K562 (cell line): ENCODE data around the gene TNFAIP8L1. TPM values are rescaled to one million over a fixed set of nuclear protein-coding genes. Genes with fewer than 3 reads are reported as not detected.

ENCODE experiments used
- ARID4B ChIP-seq: sonication (generic); formaldehyde crosslinking; IDR thresholded peaks from 2 replicates; pipeline ENCODE4 v1.8.0; 2022; ENCODE audit warnings: mild to moderate bottlenecking, missing genetic modification reagents
- CBFB ChIP-seq: sonication (generic); formaldehyde crosslinking; IDR thresholded peaks from 2 replicates; pipeline ENCODE4 v1.4.0; 2020; ENCODE audit warnings: mild to moderate bottlenecking, missing genetic modification reagents
- CBX8 ChIP-seq: fragments of 200-600 bp; sonication (generic); IDR thresholded peaks from 2 replicates; pipeline ENCODE4 v1.6.1; 2012; ENCODE audit warnings: borderline replicate concordance, mixed run types, low read depth, mild to moderate bottlenecking, moderate library complexity, mixed read lengths, low read length, control low read depth, inconsistent platforms; ENCODE audit not compliant: poor library complexity, severe bottlenecking; ENCODE audit errors: extremely low read depth
- DMBX1 ChIP-seq: fragments of 250-450 bp; sonication (Bioruptor Pico); IDR thresholded peaks from 2 replicates; pipeline ENCODE4 v1.8.0; 2022; ENCODE audit warnings: inconsistent platforms, mild to moderate bottlenecking, moderate library complexity, borderline replicate concordance
- FOSL1 ChIP-seq: fragments of 200-800 bp; sonication (Bioruptor generic); conservative IDR thresholded peaks from 2 replicates; pipeline ENCODE4 v1.6.1; 2016; ENCODE audit warnings: missing genetic modification characterization, missing compliant biosample characterization
- LCOR ChIP-seq: sonication (generic); formaldehyde crosslinking; IDR thresholded peaks from 2 replicates; pipeline ENCODE4 v1.8.0; 2022; ENCODE audit warnings: mild to moderate bottlenecking, missing genetic modification reagents
- MBD2 ChIP-seq: sonication (generic); IDR thresholded peaks from 2 replicates; pipeline ENCODE4 v1.6.1; 2016; ENCODE audit warnings: low read depth, borderline replicate concordance
- MECOM ChIP-seq: fragments of 250-450 bp; sonication (Bioruptor Pico); IDR thresholded peaks from 2 replicates; pipeline ENCODE4 v1.8.0; 2022; ENCODE audit warnings: inconsistent platforms
- NCOA4 ChIP-seq: fragments of 450-650 bp; IDR thresholded peaks from 2 replicates; pipeline ENCODE4 v1.6.1; 2018; ENCODE audit warnings: mild to moderate bottlenecking; ENCODE audit not compliant: partially characterized antibody
- PYGO2 ChIP-seq: fragments of 450-650 bp; IDR thresholded peaks from 2 replicates; pipeline ENCODE4 v1.6.1; 2016; ENCODE audit warnings: mild to moderate bottlenecking, missing genetic modification characterization, moderate library complexity, missing compliant biosample characterization
- SLC30A9 ChIP-seq: fragments of 250-450 bp; sonication (Bioruptor Pico); IDR thresholded peaks from 2 replicates; pipeline ENCODE4 v1.8.0; 2022; ENCODE audit warnings: mild to moderate bottlenecking, moderate library complexity
- SMARCC2 ChIP-seq: fragments of 450-650 bp; IDR thresholded peaks from 2 replicates; pipeline ENCODE4 v1.6.1; 2017; ENCODE audit warnings: antibody characterized with exemption, moderate library complexity, mild to moderate bottlenecking, low read depth
- USF2 ChIP-seq: sonication (generic); formaldehyde crosslinking; IDR thresholded peaks from 2 replicates; pipeline ENCODE4 v1.5.0; 2020; ENCODE audit warnings: missing genetic modification reagents
- ZNF134 ChIP-seq: fragments of 250-450 bp; sonication (Bioruptor Pico); conservative IDR thresholded peaks from 2 replicates; pipeline ENCODE4 v1.4.0; 2020
- ZNF165 ChIP-seq: fragments of 250-450 bp; sonication (Bioruptor Pico); IDR thresholded peaks from 2 replicates; pipeline ENCODE4 v1.4.0; 2020; ENCODE audit warnings: borderline replicate concordance
- ZNF23 ChIP-seq: fragments of 250-450 bp; sonication (Bioruptor Pico); IDR thresholded peaks from 2 replicates; pipeline ENCODE4 v1.4.0; 2020; ENCODE audit warnings: mild to moderate bottlenecking
- ZNF57 ChIP-seq: fragments of 450-650 bp; formaldehyde crosslinking; IDR thresholded peaks from 2 replicates; pipeline ENCODE4 v1.4.0; 2020; ENCODE audit warnings: mild to moderate bottlenecking, moderate library complexity
- ZNF766 ChIP-seq: fragments of 200-800 bp; sonication (Bioruptor generic); conservative IDR thresholded peaks from 2 replicates; pipeline ENCODE4 v1.6.1; 2016; ENCODE audit warnings: missing genetic modification characterization, missing compliant biosample characterization
- polyA plus RNA-seq, 8 experiments: library from polyadenylated mRNA; depleted of rRNA in 4 of 8; stranded (reverse) in 5 of 8; unstranded in 3 of 8; fragments of >200 nt; fragmentation: Nextera tagmentation in 2 of 8; fragmentation: Illumina TruSeq in 1 of 8; extraction: Ambion mirVana in 2 of 8; extraction: Trizol in 1 of 8; gene quantifications; 2 replicates each; pipeline versions ENCODE4 v1.2.1 to v1.2.3, GENCODE V29; 2011 to 2014; ENCODE audit warnings: inconsistent platforms in 1 of 8, missing spikeins in 1 of 8
- total RNA-seq, 7 experiments: library from RNA; depleted of rRNA in 6 of 7; stranded (reverse); fragments of >200 nt in 6 of 7; fragmentation: Illumina TruSeq in 2 of 7; extraction: Trizol in 2 of 7; gene quantifications; 2 replicates each; pipeline versions ENCODE4 v1.2.1 to v1.2.3, GENCODE V29; 2011 to 2021; ENCODE audit warnings: low replicate concordance in 1 of 7
- TF ChIP-seq, protein P1 (sequence below): sonication (generic); formaldehyde crosslinking; IDR thresholded peaks from 2 replicates; pipeline ENCODE4 v1.8.1; 2022; ENCODE audit warnings: missing genetic modification reagents
- TF ChIP-seq, protein P2 (sequence below): fragments of 450-650 bp; formaldehyde crosslinking; IDR thresholded peaks from 2 replicates; pipeline ENCODE4 v1.4.0; 2022; ENCODE audit warnings: mild to moderate bottlenecking, moderate library complexity

Gene TNFAIP8L1
- total and polyA plus RNA-seq, 9 of the 15 experiments (the other 6 are each of a cell fraction or from before 2014, with no cell fraction given), result 0.69 to 9.3 (median 4.9) TPM

DNA sequence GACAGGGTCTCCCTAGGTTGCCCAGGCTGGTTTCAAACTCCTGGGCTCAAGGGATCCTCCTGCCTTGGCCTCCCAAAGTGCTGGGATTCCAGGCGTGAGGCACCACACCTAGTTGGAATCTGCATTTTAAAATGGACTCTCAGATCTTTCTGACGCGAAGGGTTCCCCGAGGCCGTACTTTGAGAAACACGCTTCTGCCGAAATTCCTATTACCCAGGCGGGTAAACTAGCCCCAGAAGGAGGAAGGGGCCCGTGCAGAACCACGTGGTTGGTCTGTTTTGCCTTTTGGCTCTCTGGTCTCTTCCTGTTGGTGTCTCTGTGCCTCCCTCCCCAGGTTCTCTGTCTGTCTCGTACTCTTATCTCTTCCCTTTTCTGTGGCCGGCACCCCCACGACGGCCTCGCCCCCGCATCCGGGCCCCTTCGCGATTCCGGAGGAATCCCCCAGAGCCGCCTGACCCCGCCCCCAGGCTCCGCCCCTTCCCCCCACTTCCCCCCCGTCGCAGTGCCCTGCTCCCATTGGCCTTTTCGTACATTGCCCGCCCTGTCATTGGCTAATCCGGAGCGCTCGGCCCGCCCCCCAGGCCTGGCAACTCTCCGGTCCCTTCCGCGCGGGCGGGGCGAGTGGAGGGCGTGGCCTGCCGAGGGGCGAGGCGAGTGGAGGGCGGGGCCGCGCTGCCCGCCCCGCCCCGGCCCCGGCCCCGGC lies at the start of gene TNFAIP8L1 (continued):
- TF ChIP-seq DMBX1, result no peak
- no peak for TF ChIP-seq ZNF165 (CRISPR knock-in tag)
- peak; percentile 92 for TF ChIP-seq MECOM (CRISPR knock-in tag)
- TF ChIP-seq USF2 (CRISPR knock-in tag), result peak; percentile 76
- no peak for TF ChIP-seq ZNF134 (CRISPR knock-in tag)
- TF ChIP-seq ZNF57 (CRISPR knock-in tag), result no peak
- peak; percentile 60 for TF ChIP-seq LCOR (CRISPR knock-in tag)
- TF ChIP-seq SMARCC2, result no peak
- no peak for TF ChIP-seq ZNF766 (CRISPR knock-in tag)
- no peak for TF ChIP-seq CBX8
- TF ChIP-seq ZNF23 (CRISPR knock-in tag), result no peak
- TF ChIP-seq, protein P1, sequence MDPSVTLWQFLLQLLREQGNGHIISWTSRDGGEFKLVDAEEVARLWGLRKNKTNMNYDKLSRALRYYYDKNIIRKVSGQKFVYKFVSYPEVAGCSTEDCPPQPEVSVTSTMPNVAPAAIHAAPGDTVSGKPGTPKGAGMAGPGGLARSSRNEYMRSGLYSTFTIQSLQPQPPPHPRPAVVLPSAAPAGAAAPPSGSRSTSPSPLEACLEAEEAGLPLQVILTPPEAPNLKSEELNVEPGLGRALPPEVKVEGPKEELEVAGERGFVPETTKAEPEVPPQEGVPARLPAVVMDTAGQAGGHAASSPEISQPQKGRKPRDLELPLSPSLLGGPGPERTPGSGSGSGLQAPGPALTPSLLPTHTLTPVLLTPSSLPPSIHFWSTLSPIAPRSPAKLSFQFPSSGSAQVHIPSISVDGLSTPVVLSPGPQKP (CRISPR knock-in tag), result no peak
- no peak for TF ChIP-seq CBFB (CRISPR knock-in tag)
- no peak; the same call in 1 of the 2 replicates for TF ChIP-seq FOSL1
- peak; percentile 92 for TF ChIP-seq MBD2
- no peak for TF ChIP-seq PYGO2 (tag)
- peak; percentile 61; the same call in 1 of the 2 replicates for TF ChIP-seq ARID4B
- TF ChIP-seq SLC30A9, result no peak
- no peak for TF ChIP-seq NCOA4
- TF ChIP-seq, protein P2, sequence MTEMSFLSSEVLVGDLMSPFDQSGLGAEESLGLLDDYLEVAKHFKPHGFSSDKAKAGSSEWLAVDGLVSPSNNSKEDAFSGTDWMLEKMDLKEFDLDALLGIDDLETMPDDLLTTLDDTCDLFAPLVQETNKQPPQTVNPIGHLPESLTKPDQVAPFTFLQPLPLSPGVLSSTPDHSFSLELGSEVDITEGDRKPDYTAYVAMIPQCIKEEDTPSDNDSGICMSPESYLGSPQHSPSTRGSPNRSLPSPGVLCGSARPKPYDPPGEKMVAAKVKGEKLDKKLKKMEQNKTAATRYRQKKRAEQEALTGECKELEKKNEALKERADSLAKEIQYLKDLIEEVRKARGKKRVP, result no peak
